ENCODE data around the gene DNAJA3.

DNAJA3 gene

GRCh38 chr16:4419402-4419959 is 6.2 kb upstream of the DNAJA3 start:
- no peaks in the 10 kb centered on the region for H3K27me3 ChIP-seq (ENCODE audit: control insufficient read depth in 2 of 2, insufficient read depth in 2 of 2, low read length in 2 of 2)
- no peaks in the 10 kb centered on the region for H3K36me3 ChIP-seq (ENCODE audit: control insufficient read depth in 2 of 2, insufficient read depth in 2 of 2, low read length in 2 of 2)
- H3K9me3 ChIP-seq (ENCODE audit: control insufficient read depth in 2 of 2, low read length in 2 of 2) = no peaks in the 10 kb centered on the region
- no peak overlapping the region for H3K27ac ChIP-seq (ENCODE audit: low read depth in 2 of 2, low read length in 2 of 2)
- H3K4me3 ChIP-seq (ENCODE audit: low read length in 2 of 2) = no peak overlapping the region
- no peak overlapping the region for H3K9ac ChIP-seq (ENCODE audit: low read depth in 1 of 2, low read length in 2 of 2)
- peaks cover 27 to 32% of the 10 kb centered on the region in 2 donors for H3K4me1 ChIP-seq (ENCODE audit: control insufficient read depth in 2 of 2, insufficient read depth in 2 of 2, low read length in 2 of 2)

- Histone ChIP-seq H3K9ac (ENCODE audit: low read depth in 1 of 2, low read length in 2 of 2) (no peak overlapping the region), H3K4me3 (ENCODE audit: low read length in 2 of 2) (no peak overlapping the region), H3K9me3 (ENCODE audit: control insufficient read depth in 2 of 2, low read length in 2 of 2) (no peaks in the 10 kb centered on the region), H3K36me3 (ENCODE audit: control insufficient read depth in 2 of 2, insufficient read depth in 2 of 2, low read length in 2 of 2) (no peaks in the 10 kb centered on the region), H3K27me3 (ENCODE audit: control insufficient read depth in 2 of 2, insufficient read depth in 2 of 2, low read length in 2 of 2) (no peaks in the 10 kb centered on the region), H3K27ac (ENCODE audit: low read depth in 2 of 2, low read length in 2 of 2) (peak overlapping the region; percentile 16 to 26), H3K4me1 (ENCODE audit: control insufficient read depth in 2 of 2, insufficient read depth in 2 of 2, low read length in 2 of 2) (peaks cover 21 to 26% of the 10 kb centered on the region in 2 donors)
These were observed 5.1 kb upstream of the DNAJA3 start for GRCh38 chr16:4420505-4421105.

- Histone ChIP-seq H3K4me3 (ENCODE audit: low read length in 2 of 2) (peak overlapping the region; percentile 99 to 100), H3K4me1 (ENCODE audit: control insufficient read depth in 2 of 2, insufficient read depth in 2 of 2, low read length in 2 of 2) (peaks cover 14 to 16% of the 10 kb centered on the region in 2 donors), H3K9me3 (ENCODE audit: control insufficient read depth in 2 of 2, low read length in 2 of 2) (no peaks in the 10 kb centered on the region), H3K36me3 (ENCODE audit: control insufficient read depth in 2 of 2, insufficient read depth in 2 of 2, low read length in 2 of 2) (peaks cover 0 to 3% of the 10 kb centered on the region in 2 donors), H3K27me3 (ENCODE audit: control insufficient read depth in 2 of 2, insufficient read depth in 2 of 2, low read length in 2 of 2) (no peaks in the 10 kb centered on the region), H3K9ac (ENCODE audit: low read depth in 1 of 2, low read length in 2 of 2) (peak overlapping the region; percentile 95 to 98), H3K27ac (ENCODE audit: low read depth in 2 of 2, low read length in 2 of 2) (peak overlapping the region; percentile 96 to 99)
These were observed 485 bp downstream of the DNAJA3 start for GRCh38 chr16:4426021-4426684.

- Histone ChIP-seq H3K36me3 (ENCODE audit: control insufficient read depth in 2 of 2, insufficient read depth in 2 of 2, low read length in 2 of 2) (peaks cover 0 to 8% of the 10 kb centered on the region in 2 donors), H3K27ac (ENCODE audit: low read depth in 2 of 2, low read length in 2 of 2) (peak overlapping the region; percentile 96 to 99), H3K9me3 (ENCODE audit: control insufficient read depth in 2 of 2, low read length in 2 of 2) (no peaks in the 10 kb centered on the region), H3K9ac (ENCODE audit: low read depth in 1 of 2, low read length in 2 of 2) (peak overlapping the region; percentile 95 to 98), H3K4me3 (ENCODE audit: low read length in 2 of 2) (peak overlapping the region; percentile 99 to 100), H3K27me3 (ENCODE audit: control insufficient read depth in 2 of 2, insufficient read depth in 2 of 2, low read length in 2 of 2) (no peaks in the 10 kb centered on the region), H3K4me1 (ENCODE audit: control insufficient read depth in 2 of 2, insufficient read depth in 2 of 2, low read length in 2 of 2) (peaks cover 14 to 16% of the 10 kb centered on the region in 2 donors)
These were observed 1.2 kb downstream of the DNAJA3 start for GRCh38 chr16:4426722-4427372.

GRCh38 chr16:4428500-4428899 is 2.8 kb downstream of the DNAJA3 start:
- Histone ChIP-seq H3K9me3 (ENCODE audit: control insufficient read depth in 2 of 2, low read length in 2 of 2) (no peaks in the 10 kb centered on the region), H3K36me3 (ENCODE audit: control insufficient read depth in 2 of 2, insufficient read depth in 2 of 2, low read length in 2 of 2) (peaks cover 0 to 9% of the 10 kb centered on the region in 2 donors), H3K9ac (ENCODE audit: low read depth in 1 of 2, low read length in 2 of 2) (no peak overlapping the region), H3K27me3 (ENCODE audit: control insufficient read depth in 2 of 2, insufficient read depth in 2 of 2, low read length in 2 of 2) (no peaks in the 10 kb centered on the region), H3K4me1 (ENCODE audit: control insufficient read depth in 2 of 2, insufficient read depth in 2 of 2, low read length in 2 of 2) (peaks cover 14 to 16% of the 10 kb centered on the region in 2 donors), H3K27ac (ENCODE audit: low read depth in 2 of 2, low read length in 2 of 2) (no peak overlapping the region), H3K4me3 (ENCODE audit: low read length in 2 of 2) (no peak overlapping the region)

- H3K9me3 ChIP-seq (ENCODE audit: control insufficient read depth in 2 of 2, low read length in 2 of 2) = no peaks in the 10 kb centered on the region
- no peak overlapping the region for H3K9ac ChIP-seq (ENCODE audit: low read depth in 1 of 2, low read length in 2 of 2)
- no peak overlapping the region for H3K27ac ChIP-seq (ENCODE audit: low read depth in 2 of 2, low read length in 2 of 2)
- H3K36me3 ChIP-seq (ENCODE audit: control insufficient read depth in 2 of 2, insufficient read depth in 2 of 2, low read length in 2 of 2) = peaks cover 14 to 24% of the 10 kb centered on the region in 2 donors
- no peaks in the 10 kb centered on the region for H3K27me3 ChIP-seq (ENCODE audit: control insufficient read depth in 2 of 2, insufficient read depth in 2 of 2, low read length in 2 of 2)
- peaks cover 8 to 11% of the 10 kb centered on the region in 2 donors for H3K4me1 ChIP-seq (ENCODE audit: control insufficient read depth in 2 of 2, insufficient read depth in 2 of 2, low read length in 2 of 2)
- no peak overlapping the region for H3K4me3 ChIP-seq (ENCODE audit: low read length in 2 of 2)
These were observed 5.4 kb downstream of the DNAJA3 start for GRCh38 chr16:4431023-4431422.

GRCh38 chr16:4433228-4433627 is 7.6 kb downstream of the DNAJA3 start:
- Histone ChIP-seq H3K4me1 (ENCODE audit: control insufficient read depth in 2 of 2, insufficient read depth in 2 of 2, low read length in 2 of 2) (no peaks in the 10 kb centered on the region), H3K4me3 (ENCODE audit: low read length in 2 of 2) (no peak overlapping the region), H3K27ac (ENCODE audit: low read depth in 2 of 2, low read length in 2 of 2) (no peak overlapping the region), H3K36me3 (ENCODE audit: control insufficient read depth in 2 of 2, insufficient read depth in 2 of 2, low read length in 2 of 2) (peaks cover 27 to 40% of the 10 kb centered on the region in 2 donors), H3K9ac (ENCODE audit: low read depth in 1 of 2, low read length in 2 of 2) (no peak overlapping the region), H3K9me3 (ENCODE audit: control insufficient read depth in 2 of 2, low read length in 2 of 2) (no peaks in the 10 kb centered on the region), H3K27me3 (ENCODE audit: control insufficient read depth in 2 of 2, insufficient read depth in 2 of 2, low read length in 2 of 2) (no peaks in the 10 kb centered on the region)

GRCh38 chr16:4433914-4434787 is 8.5 kb downstream of the DNAJA3 start:
- peaks cover 31 to 42% of the 10 kb centered on the region in 2 donors for H3K36me3 ChIP-seq (ENCODE audit: control insufficient read depth in 2 of 2, insufficient read depth in 2 of 2, low read length in 2 of 2)
- no peak overlapping the region for H3K4me3 ChIP-seq (ENCODE audit: low read length in 2 of 2)
- no peaks in the 10 kb centered on the region for H3K9me3 ChIP-seq (ENCODE audit: control insufficient read depth in 2 of 2, low read length in 2 of 2)
- no peak overlapping the region for H3K9ac ChIP-seq (ENCODE audit: low read depth in 1 of 2, low read length in 2 of 2)
- H3K27me3 ChIP-seq (ENCODE audit: control insufficient read depth in 2 of 2, insufficient read depth in 2 of 2, low read length in 2 of 2) = no peaks in the 10 kb centered on the region
- no peak overlapping the region for H3K27ac ChIP-seq (ENCODE audit: low read depth in 2 of 2, low read length in 2 of 2)
- H3K4me1 ChIP-seq (ENCODE audit: control insufficient read depth in 2 of 2, insufficient read depth in 2 of 2, low read length in 2 of 2) = no peaks in the 10 kb centered on the region

- Histone ChIP-seq H3K4me1 (ENCODE audit: control insufficient read depth in 2 of 2, insufficient read depth in 2 of 2, low read length in 2 of 2) (no peaks in the 10 kb centered on the region), H3K9ac (ENCODE audit: low read depth in 1 of 2, low read length in 2 of 2) (no peak overlapping the region), H3K9me3 (ENCODE audit: control insufficient read depth in 2 of 2, low read length in 2 of 2) (no peaks in the 10 kb centered on the region), H3K27me3 (ENCODE audit: control insufficient read depth in 2 of 2, insufficient read depth in 2 of 2, low read length in 2 of 2) (no peaks in the 10 kb centered on the region), H3K36me3 (ENCODE audit: control insufficient read depth in 2 of 2, insufficient read depth in 2 of 2, low read length in 2 of 2) (peaks cover 39 to 50% of the 10 kb centered on the region in 2 donors), H3K4me3 (ENCODE audit: low read length in 2 of 2) (no peak overlapping the region), H3K27ac (ENCODE audit: low read depth in 2 of 2, low read length in 2 of 2) (no peak overlapping the region)
These were observed 9.8 kb downstream of the DNAJA3 start for GRCh38 chr16:4435337-4436067.

Measured in mucosa of rectum (tissue), 2 donors.